Astrocyte of the hippocampus (primary cell): ENCODE results near the gene MB.
"Not testable (repeated sequence)": the region's sequence is repeated elsewhere in the genome, so short reads cannot be mapped to it uniquely, and the experiment has no call there.

ENCODE experiments used
- DNase-seq: peaks from one replicate; pipeline ENCODE4 v3.0.0; 2011; ENCODE audit warnings: low read depth, low spot score

Gene MB

GRCh38 chr22:35617137-35617755, at the start of gene MB:
Gene MB, minus strand, starts transcription at chr22:35617329. Its CDS starts 72 bp downstream, at chr22:35617257.
- DNase-seq: no peak

- not testable (repeated sequence) for DNase-seq
These were observed 49.6 kb upstream of the MB start for GRCh38 chr22:35666699-35667098.

- no peak for DNase-seq
These were observed 47.9 kb upstream of the MB start for GRCh38 chr22:35664955-35665587.

GRCh38 chr22:35663371-35663770, 46.2 kb upstream of the MB start:
- DNase-seq: no peak

GRCh38 chr22:35662914-35663313, 45.8 kb upstream of the MB start:
- DNase-seq: no peak

- no peak for DNase-seq
These were observed 44.3 kb upstream of the MB start for GRCh38 chr22:35661464-35661863.

- DNase-seq: no peak
These were observed 43.4 kb upstream of the MB start for GRCh38 chr22:35660291-35661127.

GRCh38 chr22:35657571-35658312, 40.6 kb upstream of the MB start:
- no peak for DNase-seq

- DNase-seq: no peak
These were observed 39.2 kb upstream of the MB start for GRCh38 chr22:35656284-35656752.

GRCh38 chr22:35653824-35654223, 36.7 kb upstream of the MB start:
- DNase-seq: no peak

GRCh38 chr22:35651085-35651484, 34.0 kb upstream of the MB start:
- no peak for DNase-seq

- no peak for DNase-seq
These were observed 32.6 kb upstream of the MB start for GRCh38 chr22:35649636-35650250.

GRCh38 chr22:35649026-35649553, 32.0 kb upstream of the MB start:
- DNase-seq: no peak

GRCh38 chr22:35648066-35649025, 31.2 kb upstream of the MB start, which contains the start of gene APOL6:
Gene APOL6, plus strand, starts transcription at chr22:35648446. Its CDS starts 7,980 bp downstream, at chr22:35656426.
- DNase-seq: peak; percentile 68

GRCh38 chr22:35645646-35646045, 28.5 kb upstream of the MB start:
- no peak for DNase-seq

GRCh38 chr22:35643991-35644390, 26.9 kb upstream of the MB start:
- DNase-seq: no peak

GRCh38 chr22:35642305-35642741, 25.2 kb upstream of the MB start:
- DNase-seq: no peak

- DNase-seq: no peak
These were observed 24.5 kb upstream of the MB start for GRCh38 chr22:35641494-35642120.

GRCh38 chr22:35638410-35638809, 21.3 kb upstream of the MB start:
- peak; percentile 39 for DNase-seq
